ENCODE results near the gene GABRG3. TPM values are rescaled to one million over a fixed set of nuclear protein-coding genes. Genes with fewer than 3 reads are reported as not detected.

Gene GABRG3
- polyA plus RNA-seq, 12 donors = 0.14 to 1.3 (median 0.29) TPM; not detected in 2

GRCh38 chr15:27498700-27499099, 527.7 kb downstream of the GABRG3 start:
- no peak for DNase-seq

GRCh38 chr15:27499191-27499590, 528.2 kb downstream of the GABRG3 start:
- DNase-seq = no peak

- DNase-seq = no peak
These were observed 528.7 kb downstream of the GABRG3 start for GRCh38 chr15:27499719-27500118.

GRCh38 chr15:27500206-27500605, 529.2 kb downstream of the GABRG3 start:
- DNase-seq = no peak

- no peak for DNase-seq
These were observed 535.8 kb downstream of the GABRG3 start for GRCh38 chr15:27506752-27507151.

GRCh38 chr15:27509014-27509413, 538.0 kb downstream of the GABRG3 start:
- no peak for DNase-seq

- DNase-seq = no peak
These were observed 541.5 kb downstream of the GABRG3 start for GRCh38 chr15:27512281-27513001.

- DNase-seq = no peak
These were observed 543.5 kb downstream of the GABRG3 start for GRCh38 chr15:27514526-27514925.

- no peak for DNase-seq
These were observed 556.6 kb downstream of the GABRG3 start for GRCh38 chr15:27527490-27528067.

GRCh38 chr15:27529399-27529798, 558.4 kb downstream of the GABRG3 start:
- no peak for DNase-seq

- DNase-seq = no peak
These were observed 560.0 kb downstream of the GABRG3 start for GRCh38 chr15:27530994-27531393.

GRCh38 chr15:27532358-27532757, 561.4 kb downstream of the GABRG3 start:
- DNase-seq = no peak

GRCh38 chr15:27535445-27536129, 564.6 kb downstream of the GABRG3 start:
- no peak for DNase-seq

- no peak for DNase-seq
These were observed 567.3 kb downstream of the GABRG3 start for GRCh38 chr15:27538325-27538724.

- no peak for DNase-seq
These were observed 570.6 kb downstream of the GABRG3 start for GRCh38 chr15:27541581-27541980.

GRCh38 chr15:27545494-27546255, 574.7 kb downstream of the GABRG3 start:
- DNase-seq = no peak

- DNase-seq = no peak
These were observed 578.8 kb downstream of the GABRG3 start for GRCh38 chr15:27549746-27550145.

GRCh38 chr15:27550635-27551034, 579.7 kb downstream of the GABRG3 start:
- no peak for DNase-seq

- DNase-seq = no peak
These were observed 590.8 kb downstream of the GABRG3 start for GRCh38 chr15:27561816-27562215.

- no peak for DNase-seq
These were observed 592.9 kb downstream of the GABRG3 start for GRCh38 chr15:27563765-27564370.

- DNase-seq = no peak
These were observed 593.7 kb downstream of the GABRG3 start for GRCh38 chr15:27564656-27565055.

- DNase-seq = no peak
These were observed 599.8 kb downstream of the GABRG3 start for GRCh38 chr15:27570746-27571145.
